Testis (tissue), 3 donors: ENCODE measurements around the gene PRRT1B. TPM values are rescaled to one million over a fixed set of nuclear protein-coding genes. Genes with fewer than 3 reads are reported as not detected.

Experiments used
- DNase-seq: peaks from one replicate; pipeline ENCODE4 v3.0.0-alpha.2; 2019
- H3K27ac ChIP-seq, 2 donors: fragments of 200-600 bp; sonication (generic); one replicate each; pipeline ENCODE4 v1.5.1; 2019
- H3K27me3 ChIP-seq: fragments of 200-600 bp; sonication (generic); one replicate; pipeline ENCODE4 v1.5.1; 2019
- H3K36me3 ChIP-seq: fragments of 200-600 bp; sonication (generic); one replicate; pipeline ENCODE4 v1.5.1; 2017; ENCODE audit warnings: low read depth; ENCODE audit errors: missing control alignments
- H3K4me1 ChIP-seq: fragments of 200-600 bp; sonication (generic); one replicate; pipeline ENCODE4 v1.5.1; 2019
- H3K4me3 ChIP-seq, 2 donors: fragments of 200-600 bp; sonication (generic); one replicate each; pipeline ENCODE4 v1.5.1; 2017 to 2019
- H3K9me3 ChIP-seq: fragments of 200-600 bp; sonication (generic); one replicate; pipeline ENCODE4 v1.5.1; 2017
- POLR2A ChIP-seq: fragments of 450-650 bp; IDR thresholded peaks from one replicate; pipeline ENCODE4 v1.6.1; 2017; ENCODE audit warnings: antibody characterized with exemption, mild to moderate bottlenecking, moderate library complexity
- WGBS, 2 donors: methylation state at CpG; one replicate each; pipeline ENCODE4 v1.1.5; 2018; 5-methylcytosine and 5-hydroxymethylcytosine counted together
- intact Hi-C: fragments of 100-400 bp; cut with DNase I; formaldehyde crosslinking; loops from one replicate; pipeline ENCODE4 v1.15.1; 2023; ENCODE audit warnings: low total_unique reads
- polyA plus RNA-seq: library from polyadenylated mRNA; stranded (reverse); fragments of 350-450 nt; fragmentation: Illumina TruSeq; extraction: RNeasy Lipid Tissue Mini Kit (QIAGEN cat#74804); gene quantifications from one replicate; pipeline ENCODE4 v1.2.3, GENCODE V29; 2014; ENCODE audit warnings: low read depth, low replicate concordance; ENCODE audit not compliant: insufficient read depth
- total RNA-seq, 2 donors: library from RNA; depleted of rRNA; stranded (reverse); fragments of >200 nt; gene quantifications; one replicate each; pipeline ENCODE4 v1.2.3, GENCODE V29; 2016
- TF ChIP-seq, protein P1 (sequence below), 3 experiments: fragments of 450-650 bp in 2 of 3; fragments of 200-600 bp in 1 of 3; sonication (generic) in 1 of 3; IDR thresholded peaks; one replicate each; pipeline ENCODE4 v1.5.1; 2016 to 2019; ENCODE audit warnings: antibody characterized with exemption in 3 of 3, mild to moderate bottlenecking in 2 of 3, moderate library complexity in 1 of 3

PRRT1B gene
- total and polyA plus RNA-seq, 3 donors from 2014 or later = 0.47 TPM; not detected in 2

DNA sequence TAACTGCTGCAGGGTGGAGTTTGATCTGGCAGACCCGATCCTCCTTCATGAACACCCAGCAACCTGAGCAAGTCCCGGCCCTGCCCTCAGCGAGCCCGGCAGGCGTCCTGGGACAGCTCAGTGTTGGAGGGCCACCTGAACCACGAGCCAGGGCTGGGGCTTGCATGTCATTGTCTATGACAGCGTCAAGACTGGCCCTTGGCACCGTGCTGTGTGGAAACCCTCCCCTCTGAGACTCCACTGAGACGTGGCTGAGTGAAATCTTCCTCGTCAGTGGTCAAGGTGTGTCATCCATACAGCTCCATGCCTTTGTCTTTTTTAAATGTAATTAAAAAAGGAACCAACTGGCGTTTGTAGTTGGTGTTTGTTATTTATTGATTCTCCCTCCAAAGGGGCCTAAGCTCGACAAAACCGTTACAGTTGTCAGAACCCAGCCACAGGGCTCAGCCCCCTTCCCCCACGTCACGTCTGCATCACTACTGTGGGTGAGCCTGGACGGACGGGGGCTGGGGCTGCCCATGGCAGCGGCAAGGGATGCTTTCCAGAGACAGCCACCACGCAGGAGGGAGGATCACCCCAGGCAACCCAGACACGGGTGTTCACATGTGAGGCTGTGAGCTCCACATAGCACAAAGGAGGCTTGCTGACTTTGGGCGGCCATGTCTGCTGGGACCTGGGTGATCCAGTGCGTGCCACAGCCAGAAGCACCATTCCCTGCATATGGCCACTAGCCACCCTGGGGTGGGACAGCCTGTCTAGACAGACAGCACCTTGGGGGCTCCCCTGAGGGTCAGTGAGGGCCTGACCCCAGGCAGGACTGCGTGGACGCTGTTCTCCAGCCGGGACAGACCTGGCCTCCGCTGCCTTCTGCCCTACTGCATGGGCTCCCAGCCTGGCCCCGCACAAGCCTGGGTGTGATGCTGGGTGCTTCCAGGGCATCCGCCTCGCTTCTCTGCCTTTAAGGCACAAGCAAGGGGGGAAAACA, 21.6 kb upstream of the PRRT1B start:
- Histone ChIP-seq H3K4me3 (no peak overlapping the region), H3K9me3 (no peaks in the 10 kb centered on the region), H3K27ac (no peak overlapping the region), H3K27me3 (no peaks in the 10 kb centered on the region), H3K4me1 (no peaks in the 10 kb centered on the region), H3K36me3 (no peaks in the 10 kb centered on the region)
- intact Hi-C loops = no loop called here
- WGBS, 2 donors = 82% methylated on average over 20 to 29 of the region's 29 CpGs
- no peak for TF ChIP-seq POLR2A
- TF ChIP-seq, protein P1, sequence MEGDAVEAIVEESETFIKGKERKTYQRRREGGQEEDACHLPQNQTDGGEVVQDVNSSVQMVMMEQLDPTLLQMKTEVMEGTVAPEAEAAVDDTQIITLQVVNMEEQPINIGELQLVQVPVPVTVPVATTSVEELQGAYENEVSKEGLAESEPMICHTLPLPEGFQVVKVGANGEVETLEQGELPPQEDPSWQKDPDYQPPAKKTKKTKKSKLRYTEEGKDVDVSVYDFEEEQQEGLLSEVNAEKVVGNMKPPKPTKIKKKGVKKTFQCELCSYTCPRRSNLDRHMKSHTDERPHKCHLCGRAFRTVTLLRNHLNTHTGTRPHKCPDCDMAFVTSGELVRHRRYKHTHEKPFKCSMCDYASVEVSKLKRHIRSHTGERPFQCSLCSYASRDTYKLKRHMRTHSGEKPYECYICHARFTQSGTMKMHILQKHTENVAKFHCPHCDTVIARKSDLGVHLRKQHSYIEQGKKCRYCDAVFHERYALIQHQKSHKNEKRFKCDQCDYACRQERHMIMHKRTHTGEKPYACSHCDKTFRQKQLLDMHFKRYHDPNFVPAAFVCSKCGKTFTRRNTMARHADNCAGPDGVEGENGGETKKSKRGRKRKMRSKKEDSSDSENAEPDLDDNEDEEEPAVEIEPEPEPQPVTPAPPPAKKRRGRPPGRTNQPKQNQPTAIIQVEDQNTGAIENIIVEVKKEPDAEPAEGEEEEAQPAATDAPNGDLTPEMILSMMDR (IDR thresholded peaks at IDR 0.05) = no peak
- no peak for DNase-seq

DNA sequence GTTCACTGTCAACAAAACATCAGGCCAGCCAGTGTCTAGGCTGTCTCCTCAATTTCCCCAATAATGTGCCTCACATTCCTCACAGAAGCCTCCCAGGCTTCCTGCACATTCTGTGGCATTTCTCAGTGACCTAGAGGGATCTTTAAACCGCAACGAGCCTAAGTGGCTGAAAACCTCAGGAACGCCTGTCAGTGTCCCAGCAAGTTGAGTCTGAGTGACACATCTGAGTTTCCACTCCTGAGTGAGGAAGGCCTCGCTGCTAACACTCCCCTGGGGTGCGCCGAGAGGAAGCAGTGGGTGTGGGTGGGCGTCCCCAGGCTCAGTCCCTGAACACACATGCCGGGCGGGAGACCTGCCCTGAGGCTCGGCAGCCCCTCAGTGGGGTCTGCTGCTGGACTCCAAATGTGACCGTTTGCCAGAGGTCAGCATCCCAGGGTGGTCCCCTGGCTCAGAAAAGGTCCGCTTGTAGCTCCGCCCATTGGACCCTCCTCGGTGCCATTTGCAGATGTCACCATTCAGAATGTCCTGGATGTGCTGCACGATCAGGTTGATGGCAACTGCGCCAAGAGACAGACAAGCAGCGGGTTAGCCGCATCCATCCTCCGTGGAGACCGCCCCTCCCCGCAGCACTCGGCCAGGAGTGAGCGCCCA, 20.5 kb upstream of the PRRT1B start:
- Histone ChIP-seq H3K27me3 (no peaks in the 10 kb centered on the region), H3K4me3 (no peak overlapping the region), H3K4me1 (peaks cover under 1% of the 10 kb centered on the region), H3K9me3 (no peaks in the 10 kb centered on the region), H3K27ac (no peak overlapping the region), H3K36me3 (no peaks in the 10 kb centered on the region)
- DNase-seq = no peak
- 85 to 90% methylated on average over 15 to 23 of the region's 23 CpGs for WGBS, 2 donors
- intact Hi-C loops = no loop called here
- TF ChIP-seq POLR2A = no peak
- TF ChIP-seq, protein P1 (IDR thresholded peaks at IDR 0.05) = no peak

DNA sequence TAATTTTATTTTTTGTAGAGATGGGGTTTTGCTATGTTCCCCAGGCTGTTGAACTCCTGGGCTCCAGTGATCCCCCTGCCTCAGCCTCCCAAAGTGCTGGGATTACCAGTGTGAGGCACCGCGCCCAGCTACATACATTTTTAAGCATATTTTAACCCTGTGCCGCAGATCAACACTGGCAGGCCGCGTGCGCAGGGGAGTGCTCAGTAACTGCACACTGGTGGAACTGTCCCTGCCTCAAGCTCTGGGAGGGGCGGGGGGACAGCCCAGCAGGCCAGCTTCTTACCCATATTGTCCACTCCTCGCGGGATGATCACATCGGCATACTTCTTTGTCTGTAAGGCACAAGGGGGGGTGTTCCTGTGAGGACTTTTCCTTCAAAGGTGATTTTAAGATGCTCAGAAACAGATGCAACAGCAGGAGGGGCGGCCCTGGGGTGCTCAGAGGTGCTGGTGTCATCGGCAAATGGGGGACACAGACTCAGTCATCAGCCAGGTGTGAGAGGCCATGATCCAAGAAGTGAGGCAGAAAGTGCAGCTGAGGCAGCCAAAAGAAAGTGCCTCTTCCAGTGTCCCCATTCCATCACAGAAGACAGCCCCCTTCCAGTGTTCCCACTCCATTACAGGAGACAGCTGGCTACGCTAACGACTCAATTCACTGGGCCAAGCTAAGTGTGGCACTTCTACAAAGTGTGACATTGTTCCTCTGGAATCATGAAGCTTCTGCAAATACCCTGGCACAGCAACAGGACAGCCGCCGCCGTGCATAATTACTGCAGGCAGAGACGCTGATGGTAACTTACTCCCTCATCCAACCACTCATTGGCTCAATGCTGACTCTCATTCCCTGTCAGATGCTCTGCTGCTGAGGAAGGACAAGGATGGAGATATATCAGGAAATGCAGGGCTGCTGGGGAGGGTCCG, 19.4 kb upstream of the PRRT1B start:
- no peaks in the 10 kb centered on the region for H3K27me3 ChIP-seq
- intact Hi-C loops = no loop called here
- no peak overlapping the region for H3K27ac ChIP-seq
- TF ChIP-seq, protein P1 (IDR thresholded peaks at IDR 0.05) = no peak
- TF ChIP-seq POLR2A = no peak
- 88 to 90% methylated on average over 15 to 19 of the region's 19 CpGs for WGBS, 2 donors
- DNase-seq = no peak
- no peaks in the 10 kb centered on the region for H3K9me3 ChIP-seq
- H3K4me3 ChIP-seq = no peak overlapping the region
- peaks cover 8% of the 10 kb centered on the region for H3K4me1 ChIP-seq
- H3K36me3 ChIP-seq = no peaks in the 10 kb centered on the region

DNA sequence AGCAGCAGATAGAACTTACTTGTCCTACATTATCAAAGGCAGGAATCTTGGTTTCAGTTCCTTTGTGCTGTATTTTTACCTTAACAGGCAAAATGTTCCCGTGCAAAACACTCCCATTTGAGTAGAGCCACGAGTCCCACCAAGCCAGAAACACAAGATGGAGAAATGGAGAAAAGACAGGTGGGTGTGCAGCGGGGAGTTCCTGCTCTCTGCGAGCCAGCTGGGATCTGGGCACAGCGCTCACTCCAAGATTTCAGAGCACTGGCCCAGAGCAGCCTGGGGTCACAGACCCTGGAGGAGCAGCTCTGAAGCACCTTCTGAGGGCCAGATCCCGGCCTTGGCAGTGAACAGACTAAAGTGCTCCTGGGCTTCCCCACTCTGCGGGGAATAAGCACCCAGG, 17.1 kb upstream of the PRRT1B start:
- Histone ChIP-seq H3K9me3 (no peaks in the 10 kb centered on the region), H3K4me1 (peaks cover 8% of the 10 kb centered on the region), H3K4me3 (no peak overlapping the region), H3K27ac (no peak overlapping the region), H3K36me3 (no peaks in the 10 kb centered on the region), H3K27me3 (no peaks in the 10 kb centered on the region)
- WGBS, 2 donors = 89 to 92% methylated on average over 7 of the region's 7 CpGs
- intact Hi-C loops = no loop called here
- DNase-seq = no peak
- TF ChIP-seq, protein P1 (IDR thresholded peaks at IDR 0.05) = no peak
- TF ChIP-seq POLR2A = no peak
